Suppressor macrophage (primary cell): ENCODE data around the gene WIPI1.
"Not testable (repeated sequence)": the region's sequence is repeated elsewhere in the genome, so short reads cannot be mapped to it uniquely, and the experiment has no call there.

ENCODE experiments used
- DNase-seq, 4 experiments: peaks; one replicate each; pipeline ENCODE4 v3.0.0-alpha.2; 2020 to 2022
- total RNA-seq, 17 experiments: gene quantifications; one replicate each; lab custom pipeline; 2026; ENCODE audit warnings: mixed read lengths in 6 of 17, inconsistent platforms in 3 of 17; lab: John Stamatoyannopoulos, UW

The WIPI1 gene
- total RNA-seq: 17.5 to 56.0 (median 30.2) reads per million in 17 experiments

GRCh38 chr17:68457168-68457538 is at the start of gene WIPI1:
WIPI1 (minus strand) TSS chr17:68457496; CDS start chr17:68457421, 75 bp downstream.
- DNase-seq: no peak

GRCh38 chr17:68505951-68506350 is 48.7 kb upstream of the WIPI1 start:
- DNase-seq: peak in 3 of 4 experiments; percentile 39 to 53 (median 42)

- no peak for DNase-seq
These were observed 43.8 kb upstream of the WIPI1 start for GRCh38 chr17:68501074-68501473.

- DNase-seq: no peak
These were observed 42.3 kb upstream of the WIPI1 start for GRCh38 chr17:68499587-68499986.

- peak; percentile 49 to 84 (median 72) for DNase-seq
These were observed 41.4 kb upstream of the WIPI1 start for GRCh38 chr17:68498479-68499326.

GRCh38 chr17:68497885-68498319 is 40.6 kb upstream of the WIPI1 start:
- peak; percentile 64 to 88 (median 80) for DNase-seq

GRCh38 chr17:68495081-68495480 is 37.8 kb upstream of the WIPI1 start:
- no peak for DNase-seq

- DNase-seq: not testable (repeated sequence)
These were observed 35.2 kb upstream of the WIPI1 start for GRCh38 chr17:68492394-68493054.

- peak; percentile 83 to 96 (median 92) for DNase-seq
These were observed 34.3 kb upstream of the WIPI1 start for GRCh38 chr17:68491381-68492231.

- DNase-seq: no peak
These were observed 32.6 kb upstream of the WIPI1 start for GRCh38 chr17:68489919-68490318.

GRCh38 chr17:68484458-68484857 is 27.2 kb upstream of the WIPI1 start:
- DNase-seq: no peak

- peak in 2 of 4 experiments; percentile 24 to 32 for DNase-seq
These were observed 25.3 kb upstream of the WIPI1 start for GRCh38 chr17:68482576-68483041.

GRCh38 chr17:68480885-68481284 is 23.6 kb upstream of the WIPI1 start:
- no peak for DNase-seq

GRCh38 chr17:68470961-68471360 is 13.7 kb upstream of the WIPI1 start:
- peak in 2 of 4 experiments; percentile 39 to 42 for DNase-seq

GRCh38 chr17:68468788-68469187 is 11.5 kb upstream of the WIPI1 start:
- DNase-seq: no peak

GRCh38 chr17:68468334-68468733 is 11.0 kb upstream of the WIPI1 start:
- DNase-seq: no peak

GRCh38 chr17:68463211-68464019 is 6.1 kb upstream of the WIPI1 start:
- no peak for DNase-seq

GRCh38 chr17:68462381-68463210 is 5.3 kb upstream of the WIPI1 start:
- peak; percentile 84 to 95 (median 87) for DNase-seq

GRCh38 chr17:68461589-68461988 is 4.3 kb upstream of the WIPI1 start:
- DNase-seq: peak; percentile 32 to 59 (median 52)

- DNase-seq: peak in 2 of 4 experiments; percentile 26 to 46
These were observed 3.8 kb upstream of the WIPI1 start for GRCh38 chr17:68461122-68461539.

GRCh38 chr17:68460715-68461114 is 3.4 kb upstream of the WIPI1 start:
- DNase-seq: no peak
